OCI-LY1 (cell line): ENCODE results near the gene IFT172.

ENCODE experiments used
- H2AFZ ChIP-seq: fragments of 200-600 bp; sonication (generic), shearing (Covaris generic); 2 replicates; pipeline ENCODE4 v1.6.0; 2014; ENCODE audit warnings: antibody characterized with exemption, mild to moderate bottlenecking, low read length
- H3F3A ChIP-seq: fragments of 200-600 bp; sonication (generic), shearing (Covaris generic); 2 replicates; pipeline ENCODE4 v1.6.0; 2014; ENCODE audit warnings: mild to moderate bottlenecking, antibody characterized with exemption, low read length, moderate library complexity; ENCODE audit not compliant: insufficient read depth
- H3K27ac ChIP-seq: fragments of 200-600 bp; sonication (generic); 2 replicates; pipeline ENCODE4 v1.5.1; 2014; ENCODE audit warnings: low read length, mixed run types, mild to moderate bottlenecking, low read depth; ENCODE audit not compliant: poor library complexity, severe bottlenecking
- H3K27me3 ChIP-seq: fragments of 200-600 bp; sonication (generic); 2 replicates; pipeline ENCODE4 v1.6.0; 2014; ENCODE audit warnings: antibody characterized with exemption, mild to moderate bottlenecking, low read length, moderate library complexity; ENCODE audit not compliant: insufficient read depth
- H3K36me3 ChIP-seq: fragments of 200-600 bp; sonication (generic); 2 replicates; pipeline ENCODE4 v1.6.1; 2014; ENCODE audit warnings: mild to moderate bottlenecking, antibody characterized with exemption, low read length, moderate library complexity, mixed read lengths; ENCODE audit not compliant: insufficient read depth
- H3K4me1 ChIP-seq: fragments of 200-600 bp; sonication (generic); 2 replicates; pipeline ENCODE4 v1.5.1; 2014; ENCODE audit warnings: mild to moderate bottlenecking, low read length, moderate library complexity; ENCODE audit not compliant: insufficient read depth, severe bottlenecking
- H3K4me2 ChIP-seq: fragments of 200-600 bp; sonication (generic), shearing (Covaris generic); 2 replicates; pipeline ENCODE4 v1.6.1; 2014; ENCODE audit warnings: low read length
- H3K4me3 ChIP-seq: fragments of 200-600 bp; sonication (generic); 2 replicates; pipeline ENCODE4 v1.5.1; 2014; ENCODE audit warnings: low read length, low read depth, mild to moderate bottlenecking, mixed read lengths; ENCODE audit not compliant: poor library complexity, severe bottlenecking
- H3K79me2 ChIP-seq: fragments of 200-600 bp; shearing (Covaris generic); 2 replicates; pipeline ENCODE4 v1.6.1; 2016; ENCODE audit warnings: mixed run types, low read length, mixed read lengths; ENCODE audit not compliant: insufficient read depth
- H3K9ac ChIP-seq: fragments of 200-600 bp; sonication (generic), shearing (Covaris generic); 2 replicates; pipeline ENCODE4 v1.6.1; 2014; ENCODE audit warnings: mild to moderate bottlenecking, low read length, mixed read lengths
- H3K9me2 ChIP-seq: fragments of 200-600 bp; sonication (generic), shearing (Covaris generic); 2 replicates; pipeline ENCODE4 v1.6.1; 2014; ENCODE audit warnings: low read depth, mild to moderate bottlenecking, low read length, mixed read lengths
- H3K9me3 ChIP-seq: fragments of 200-600 bp; shearing (Covaris generic); 2 replicates; pipeline ENCODE4 v1.6.1; 2014; ENCODE audit warnings: low read length, mixed read lengths
- H4K20me1 ChIP-seq: fragments of 200-600 bp; sonication (generic), shearing (Covaris generic); 2 replicates; pipeline ENCODE4 v1.6.0; 2016; ENCODE audit warnings: mild to moderate bottlenecking, low read length; ENCODE audit not compliant: insufficient read depth
- CTCF ChIP-seq: fragments of 200-600 bp; sonication (generic), shearing (Covaris generic); IDR thresholded peaks from 2 replicates; pipeline ENCODE4 v1.5.1; 2017; ENCODE audit warnings: mild to moderate bottlenecking, antibody characterized with exemption, low read length, moderate library complexity, mixed read lengths
- EZH2 ChIP-seq: fragments of 200-600 bp; sonication (generic), shearing (Covaris generic); IDR thresholded peaks from 2 replicates; pipeline ENCODE4 v1.8.0; 2017; ENCODE audit warnings: borderline replicate concordance, mixed run types, mild to moderate bottlenecking, antibody characterized with exemption, low read length, moderate library complexity, mixed read lengths

Gene IFT172

GRCh38 chr2:27451095-27451494 lies 38.4 kb downstream of the IFT172 start:
- Histone ChIP-seq H4K20me1 (no peaks in the 10 kb centered on the region), H3K9ac (no peak overlapping the region), H3K27me3 (no peaks in the 10 kb centered on the region), H3K79me2 (no peaks in the 10 kb centered on the region), H3K27ac (no peak overlapping the region), H2AFZ (no peak overlapping the region), H3K9me3 (no peaks in the 10 kb centered on the region), H3K4me1 (no peaks in the 10 kb centered on the region), H3K36me3 (peaks cover 24% of the 10 kb centered on the region; the same call in 1 of the 2 replicates), H3K4me2 (no peak overlapping the region), H3F3A (no peaks in the 10 kb centered on the region), H3K4me3 (no peak overlapping the region), H3K9me2 (no peaks in the 10 kb centered on the region)
- no peak for TF ChIP-seq CTCF
- TF ChIP-seq EZH2: no peak

GRCh38 chr2:27448381-27448780 lies 41.2 kb downstream of the IFT172 start:
- no peaks in the 10 kb centered on the region for H3K79me2 ChIP-seq
- no peaks in the 10 kb centered on the region for H3K27me3 ChIP-seq
- no peak overlapping the region for H3K4me3 ChIP-seq
- H3F3A ChIP-seq: no peaks in the 10 kb centered on the region
- H3K9me2 ChIP-seq: no peaks in the 10 kb centered on the region
- no peak overlapping the region for H3K4me2 ChIP-seq
- no peak overlapping the region for H2AFZ ChIP-seq
- H3K9me3 ChIP-seq: no peaks in the 10 kb centered on the region
- peaks cover 1% of the 10 kb centered on the region for H3K4me1 ChIP-seq
- no peak overlapping the region for H3K27ac ChIP-seq
- peaks cover 37% of the 10 kb centered on the region; the same call in 1 of the 2 replicates for H3K36me3 ChIP-seq
- H3K9ac ChIP-seq: no peak overlapping the region
- no peaks in the 10 kb centered on the region for H4K20me1 ChIP-seq
- TF ChIP-seq CTCF: no peak
- no peak for TF ChIP-seq EZH2

- no peak overlapping the region for H3K4me2 ChIP-seq
- H3K4me3 ChIP-seq: no peak overlapping the region
- H4K20me1 ChIP-seq: no peaks in the 10 kb centered on the region
- no peaks in the 10 kb centered on the region for H3K27me3 ChIP-seq
- H3F3A ChIP-seq: no peaks in the 10 kb centered on the region
- H3K27ac ChIP-seq: no peak overlapping the region
- no peaks in the 10 kb centered on the region for H3K9me3 ChIP-seq
- no peak overlapping the region for H3K9ac ChIP-seq
- no peaks in the 10 kb centered on the region for H3K9me2 ChIP-seq
- no peak overlapping the region for H2AFZ ChIP-seq
- H3K36me3 ChIP-seq: peaks cover 39% of the 10 kb centered on the region; the same call in 1 of the 2 replicates
- peaks cover 17% of the 10 kb centered on the region for H3K4me1 ChIP-seq
- no peak for TF ChIP-seq EZH2
- no peak for TF ChIP-seq CTCF
- H3K79me2 ChIP-seq: no peaks in the 10 kb centered on the region
Observed at GRCh38 chr2:27446057-27446456, 43.5 kb downstream of the IFT172 start.
